Measurements from ENCODE around the gene DYNC1H1.

DNA sequence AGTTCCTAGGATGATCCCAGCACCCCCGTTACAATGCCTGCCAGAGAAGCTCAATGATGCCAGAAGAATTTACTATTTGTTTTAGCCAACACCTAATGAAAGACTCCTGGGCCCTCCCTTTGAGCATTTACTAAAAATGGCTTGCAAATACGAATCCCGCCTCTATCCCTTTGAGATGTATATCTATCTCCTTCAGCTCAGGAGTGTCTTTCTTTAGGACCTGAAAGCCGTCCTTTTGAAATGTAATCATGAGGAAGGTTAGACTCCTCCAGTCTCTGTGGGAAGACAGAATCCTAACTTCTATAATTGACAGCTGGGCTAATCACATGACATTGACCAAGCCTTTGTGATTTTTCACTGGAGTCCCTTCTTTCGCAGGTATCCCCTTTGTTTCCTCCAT lies 19.2 kb upstream of the DYNC1H1 start:
- TF ChIP-seq, protein P1, sequence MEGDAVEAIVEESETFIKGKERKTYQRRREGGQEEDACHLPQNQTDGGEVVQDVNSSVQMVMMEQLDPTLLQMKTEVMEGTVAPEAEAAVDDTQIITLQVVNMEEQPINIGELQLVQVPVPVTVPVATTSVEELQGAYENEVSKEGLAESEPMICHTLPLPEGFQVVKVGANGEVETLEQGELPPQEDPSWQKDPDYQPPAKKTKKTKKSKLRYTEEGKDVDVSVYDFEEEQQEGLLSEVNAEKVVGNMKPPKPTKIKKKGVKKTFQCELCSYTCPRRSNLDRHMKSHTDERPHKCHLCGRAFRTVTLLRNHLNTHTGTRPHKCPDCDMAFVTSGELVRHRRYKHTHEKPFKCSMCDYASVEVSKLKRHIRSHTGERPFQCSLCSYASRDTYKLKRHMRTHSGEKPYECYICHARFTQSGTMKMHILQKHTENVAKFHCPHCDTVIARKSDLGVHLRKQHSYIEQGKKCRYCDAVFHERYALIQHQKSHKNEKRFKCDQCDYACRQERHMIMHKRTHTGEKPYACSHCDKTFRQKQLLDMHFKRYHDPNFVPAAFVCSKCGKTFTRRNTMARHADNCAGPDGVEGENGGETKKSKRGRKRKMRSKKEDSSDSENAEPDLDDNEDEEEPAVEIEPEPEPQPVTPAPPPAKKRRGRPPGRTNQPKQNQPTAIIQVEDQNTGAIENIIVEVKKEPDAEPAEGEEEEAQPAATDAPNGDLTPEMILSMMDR (conservative IDR thresholded peaks at IDR 0.05) = no peak
- TF ChIP-seq ZFX (IDR thresholded peaks at IDR 0.05) = no peak

Measured in C4-2B (cell line).